Measurements from ENCODE around the gene PRODH. TPM values are rescaled to one million over a fixed set of nuclear protein-coding genes. Genes with fewer than 3 reads are reported as not detected.

PRODH gene
- 100 to 1,000 TPM in 3 of 4 donors, 10 to 100 TPM in 1; 48.3 to 202 (median 147) TPM for total RNA-seq

GRCh38 chr22:18935889-18936529 lies at the start of gene PRODH:
PRODH (minus strand) TSS chr22:18936293; CDS start chr22:18936287, 6 bp downstream.
- Histone ChIP-seq H3K9me3 (no peaks in the 10 kb centered on the region), H3K36me3 (no peaks in the 10 kb centered on the region), H3K27ac (no peak within 1 kb of the TSS), H3K4me3 (no peak within 1 kb of the TSS), H3K4me1 (no peaks in the 10 kb centered on the region), H3K27me3 (no peaks in the 10 kb centered on the region)
- no peak for DNase-seq (ENCODE audit: low spot score in 2 of 2)
- WGBS, 2 donors: no CpG with 5 or more reads among the region's 67 CpGs
- TF ChIP-seq EP300 (IDR thresholded peaks at IDR 0.05): no peak
- TF ChIP-seq CTCF (IDR thresholded peaks at IDR 0.05): no peak
- no peak for TF ChIP-seq POLR2A (IDR thresholded peaks at IDR 0.05)

GRCh38 chr22:18985780-18986179 lies 49.7 kb upstream of the PRODH start:
- H3K4me3 ChIP-seq: no peak overlapping the region
- 88 to 93% methylated on average over 20 to 21 of the region's 21 CpGs for WGBS, 2 donors
- H3K27ac ChIP-seq: no peak overlapping the region
- no peaks in the 10 kb centered on the region for H3K4me1 ChIP-seq
- no peaks in the 10 kb centered on the region for H3K36me3 ChIP-seq
- DNase-seq (ENCODE audit: low spot score in 2 of 2): no peak
- TF ChIP-seq POLR2A (IDR thresholded peaks at IDR 0.05): no peak
- no peaks in the 10 kb centered on the region for H3K27me3 ChIP-seq
- peaks cover 0 to 6% (median 2%) of the 10 kb centered on the region in 4 donors for H3K9me3 ChIP-seq

- no peak for DNase-seq (ENCODE audit: low spot score in 2 of 2)
Measured at GRCh38 chr22:18984564-18984963, 48.5 kb upstream of the PRODH start.

GRCh38 chr22:18983120-18983651 lies 47.1 kb upstream of the PRODH start:
- Histone ChIP-seq H3K4me3 (no peak overlapping the region), H3K9me3 (peaks cover 0 to 21% (median 2%) of the 10 kb centered on the region in 4 donors), H3K36me3 (no peaks in the 10 kb centered on the region), H3K27ac (no peak overlapping the region), H3K27me3 (no peaks in the 10 kb centered on the region), H3K4me1 (no peaks in the 10 kb centered on the region)
- TF ChIP-seq POLR2A (IDR thresholded peaks at IDR 0.05) (no peak), EP300 (IDR thresholded peaks at IDR 0.05) (no peak), CTCF (IDR thresholded peaks at IDR 0.05) (no peak)
- no peak for DNase-seq (ENCODE audit: low spot score in 2 of 2)
- WGBS, 2 donors: 75 to 87% methylated on average over 1 to 9 of the region's 9 CpGs

More at GRCh38 chr22:18984564-18984963, 48.5 kb upstream of the PRODH start:
- Histone ChIP-seq H3K4me1 (no peaks in the 10 kb centered on the region), H3K4me3 (no peak overlapping the region), H3K36me3 (no peaks in the 10 kb centered on the region), H3K27ac (no peak overlapping the region), H3K9me3 (peaks cover 0 to 15% (median 2%) of the 10 kb centered on the region in 4 donors), H3K27me3 (no peaks in the 10 kb centered on the region)
- 86 to 88% methylated on average over 10 of the region's 10 CpGs for WGBS, 2 donors
- TF ChIP-seq CTCF (IDR thresholded peaks at IDR 0.05): no peak
- no peak for TF ChIP-seq EP300 (IDR thresholded peaks at IDR 0.05)
- no peak for TF ChIP-seq POLR2A (IDR thresholded peaks at IDR 0.05)

GRCh38 chr22:18980829-18981228 lies 44.7 kb upstream of the PRODH start:
- Histone ChIP-seq H3K27ac (no peak overlapping the region), H3K9me3 (peaks cover 0 to 25% (median 2%) of the 10 kb centered on the region in 4 donors), H3K4me1 (no peaks in the 10 kb centered on the region), H3K4me3 (no peak overlapping the region), H3K27me3 (no peaks in the 10 kb centered on the region), H3K36me3 (no peaks in the 10 kb centered on the region)
- TF ChIP-seq EP300 (IDR thresholded peaks at IDR 0.05): no peak
- no peak for TF ChIP-seq POLR2A (IDR thresholded peaks at IDR 0.05)
- no peak for TF ChIP-seq CTCF (IDR thresholded peaks at IDR 0.05)
- no peak for DNase-seq (ENCODE audit: low spot score in 2 of 2)

All from tibial nerve (tissue), 4 donors.